Prostate gland (tissue), 2 donors: ENCODE data around the gene ST6GALNAC5. TPM values are rescaled to one million over a fixed set of nuclear protein-coding genes. Genes with fewer than 3 reads are reported as not detected.

Source experiments
- DNase-seq: peaks from one replicate; pipeline ENCODE4 v3.0.0-alpha.2; 2019; ENCODE audit warnings: low spot score
- H3K27ac ChIP-seq, 2 donors: fragments of 200-600 bp; sonication (generic); 2 replicates each; pipeline ENCODE4 v1.5.1; 2017 to 2019
- H3K27me3 ChIP-seq: fragments of 200-600 bp; sonication (generic); replicated peaks from 2 replicates; pipeline ENCODE4 v1.5.1; 2019; ENCODE audit not compliant: insufficient read depth
- H3K36me3 ChIP-seq, 2 donors: fragments of 200-600 bp; sonication (generic); 1 replicate in 1 of 2; 2 replicates in 1 of 2; pipeline versions ENCODE4 v1.5.1 to v1.8.1; 2017 to 2019
- H3K4me1 ChIP-seq: fragments of 200-600 bp; sonication (generic); replicated peaks from 2 replicates; pipeline ENCODE4 v1.5.1; 2019
- H3K4me3 ChIP-seq, 2 donors: fragments of 200-600 bp; sonication (generic); 2 replicates each; pipeline ENCODE4 v1.5.1; 2017 to 2019
- H3K9me3 ChIP-seq: fragments of 200-600 bp; sonication (generic); 2 replicates; pipeline ENCODE4 v1.5.1; 2017
- CTCF ChIP-seq, 4 experiments: fragments of 200-600 bp in 2 of 4; fragments of 450-650 bp in 2 of 4; sonication (generic) in 2 of 4; IDR thresholded peaks; 1 replicate in 3 of 4; 2 replicates in 1 of 4; pipeline ENCODE4 v1.5.1; 2016 to 2019; ENCODE audit warnings: antibody characterized with exemption in 4 of 4, mild to moderate bottlenecking in 2 of 4, moderate library complexity in 2 of 4
- POLR2A ChIP-seq: fragments of 450-650 bp; IDR thresholded peaks from one replicate; pipeline ENCODE4 v1.6.1; 2016; ENCODE audit warnings: antibody characterized with exemption, mild to moderate bottlenecking
- POLR2AphosphoS5 ChIP-seq: sonication (generic); formaldehyde crosslinking; IDR thresholded peaks from one replicate; pipeline ENCODE4 v1.6.1; 2017; ENCODE audit warnings: antibody characterized with exemption
- WGBS: methylation state at CpG from one replicate; pipeline ENCODE4 v1.1.5; 2018; 5-methylcytosine and 5-hydroxymethylcytosine counted together
- intact Hi-C: fragments of 100-400 bp; cut with DNase I; formaldehyde crosslinking; loops from one replicate; pipeline ENCODE4 v1.14.2; 2022
- total RNA-seq, 2 donors: library from RNA; depleted of rRNA; stranded (reverse); fragments of >200 nt; gene quantifications; one replicate each; pipeline ENCODE4 v1.1.0, GENCODE V29; 2016

ST6GALNAC5 gene
- total RNA-seq, 2 donors from 2014 or later: 4.8 to 18.5 TPM

- Histone ChIP-seq H3K4me1 (no peaks in the 10 kb centered on the region), H3K36me3 (no peaks in the 10 kb centered on the region), H3K4me3 (no peak overlapping the region), H3K27me3 (no peaks in the 10 kb centered on the region), H3K9me3 (no peaks in the 10 kb centered on the region), H3K27ac (no peak overlapping the region)
- TF ChIP-seq POLR2A (no peak), POLR2AphosphoS5 (no peak)
- intact Hi-C loops: no loop called here
- DNase-seq: no peak
These were observed 32.1 kb upstream of the ST6GALNAC5 start for GRCh38 chr1:76835203-76835602.

GRCh38 chr1:76840278-76840677 is 27.0 kb upstream of the ST6GALNAC5 start:
- DNase-seq: no peak
- no peak for TF ChIP-seq POLR2AphosphoS5
- no peak for TF ChIP-seq POLR2A
- no peak for TF ChIP-seq CTCF (IDR thresholded peaks at IDR 0.05)
- no peaks in the 10 kb centered on the region for H3K36me3 ChIP-seq
- 81% methylated on average over 2 of the region's 2 CpGs for WGBS
- H3K9me3 ChIP-seq: no peaks in the 10 kb centered on the region
- no peak overlapping the region for H3K27ac ChIP-seq
- no peak overlapping the region for H3K4me3 ChIP-seq
- intact Hi-C loops: no loop called here
- no peaks in the 10 kb centered on the region for H3K27me3 ChIP-seq
- H3K4me1 ChIP-seq: no peaks in the 10 kb centered on the region

- Histone ChIP-seq H3K4me1 (no peaks in the 10 kb centered on the region), H3K4me3 (no peak overlapping the region), H3K9me3 (no peaks in the 10 kb centered on the region), H3K36me3 (no peaks in the 10 kb centered on the region), H3K27ac (no peak overlapping the region), H3K27me3 (no peaks in the 10 kb centered on the region)
- TF ChIP-seq CTCF (IDR thresholded peaks at IDR 0.05) (no peak), POLR2AphosphoS5 (no peak), POLR2A (no peak)
- 50% methylated on average over 2 of the region's 2 CpGs for WGBS
- intact Hi-C loops: no loop called here
- DNase-seq: no peak
These were observed 25.8 kb upstream of the ST6GALNAC5 start for GRCh38 chr1:76841460-76841859.

GRCh38 chr1:76843821-76844464 is 23.3 kb upstream of the ST6GALNAC5 start:
- H3K36me3 ChIP-seq: no peaks in the 10 kb centered on the region
- H3K27me3 ChIP-seq: no peaks in the 10 kb centered on the region
- TF ChIP-seq POLR2AphosphoS5 (no peak), POLR2A (no peak), CTCF (IDR thresholded peaks at IDR 0.05) (no peak)
- H3K9me3 ChIP-seq: no peaks in the 10 kb centered on the region
- 92% methylated on average over 5 of the region's 5 CpGs for WGBS
- no peak overlapping the region for H3K27ac ChIP-seq
- intact Hi-C loops: no loop called here
- H3K4me3 ChIP-seq: no peak overlapping the region
- no peaks in the 10 kb centered on the region for H3K4me1 ChIP-seq
- DNase-seq: no peak

GRCh38 chr1:76854255-76854654 is 13.0 kb upstream of the ST6GALNAC5 start:
- DNase-seq: no peak
- H3K4me1 ChIP-seq: no peaks in the 10 kb centered on the region
- intact Hi-C loops: no loop called here
- H3K27me3 ChIP-seq: no peaks in the 10 kb centered on the region
- TF ChIP-seq POLR2AphosphoS5 (no peak), CTCF (IDR thresholded peaks at IDR 0.05) (no peak), POLR2A (no peak)
- H3K4me3 ChIP-seq: no peak overlapping the region
- no peaks in the 10 kb centered on the region for H3K36me3 ChIP-seq
- no peaks in the 10 kb centered on the region for H3K9me3 ChIP-seq
- 64% methylated on average over 3 of the region's 3 CpGs for WGBS
- H3K27ac ChIP-seq: no peak overlapping the region
